COLO668 (cell line): ENCODE results near the gene ATF3.
A peak's percentile ranks its signal among the peaks of the same experiment; 100 is the strongest.

Source experiments
- DNase-seq: peaks from one replicate; lab custom pipeline; 2025; ENCODE audit not compliant: unreplicated experiment; lab: John Stamatoyannopoulos, UW

Gene ATF3

DNA sequence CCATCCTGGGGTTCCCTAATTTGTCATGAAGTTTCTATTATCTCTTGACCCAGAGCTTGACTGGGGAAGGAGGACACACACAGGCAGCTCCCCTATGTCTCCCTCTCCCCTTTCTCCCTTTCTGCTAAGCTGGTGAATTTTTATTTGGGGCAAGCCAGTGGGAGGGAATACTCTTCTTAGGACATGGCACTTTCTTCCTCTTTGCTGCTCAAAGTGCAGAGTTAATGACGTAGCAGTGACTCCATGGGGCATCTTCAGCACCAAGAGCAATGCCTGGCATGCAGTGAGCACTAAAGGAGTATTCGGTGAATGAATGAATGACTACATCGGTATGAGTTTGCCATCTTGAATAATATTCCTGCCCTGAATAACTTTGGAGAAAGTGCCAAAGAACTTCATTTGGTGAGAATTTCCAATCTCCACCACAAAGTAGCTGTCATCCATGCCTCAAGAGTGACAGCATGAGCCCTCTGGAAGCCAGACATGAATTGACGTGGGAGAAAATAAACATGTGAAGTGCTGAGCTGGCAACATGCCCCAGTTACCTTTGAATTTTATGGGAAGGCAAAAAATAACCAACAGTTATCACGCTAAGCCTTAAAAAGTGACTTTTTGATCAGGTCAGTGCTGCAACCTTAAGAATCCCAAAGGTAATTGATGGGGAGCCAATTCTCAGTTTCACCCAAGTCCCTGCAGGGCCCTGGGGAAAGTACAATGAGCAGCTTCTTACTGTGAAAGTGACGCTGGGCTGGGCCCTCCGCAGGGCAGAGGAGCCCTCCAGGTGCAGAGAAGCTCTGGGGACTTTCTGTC, 22.1 kb upstream of the ATF3 start:
- DNase-seq = no peak

DNA sequence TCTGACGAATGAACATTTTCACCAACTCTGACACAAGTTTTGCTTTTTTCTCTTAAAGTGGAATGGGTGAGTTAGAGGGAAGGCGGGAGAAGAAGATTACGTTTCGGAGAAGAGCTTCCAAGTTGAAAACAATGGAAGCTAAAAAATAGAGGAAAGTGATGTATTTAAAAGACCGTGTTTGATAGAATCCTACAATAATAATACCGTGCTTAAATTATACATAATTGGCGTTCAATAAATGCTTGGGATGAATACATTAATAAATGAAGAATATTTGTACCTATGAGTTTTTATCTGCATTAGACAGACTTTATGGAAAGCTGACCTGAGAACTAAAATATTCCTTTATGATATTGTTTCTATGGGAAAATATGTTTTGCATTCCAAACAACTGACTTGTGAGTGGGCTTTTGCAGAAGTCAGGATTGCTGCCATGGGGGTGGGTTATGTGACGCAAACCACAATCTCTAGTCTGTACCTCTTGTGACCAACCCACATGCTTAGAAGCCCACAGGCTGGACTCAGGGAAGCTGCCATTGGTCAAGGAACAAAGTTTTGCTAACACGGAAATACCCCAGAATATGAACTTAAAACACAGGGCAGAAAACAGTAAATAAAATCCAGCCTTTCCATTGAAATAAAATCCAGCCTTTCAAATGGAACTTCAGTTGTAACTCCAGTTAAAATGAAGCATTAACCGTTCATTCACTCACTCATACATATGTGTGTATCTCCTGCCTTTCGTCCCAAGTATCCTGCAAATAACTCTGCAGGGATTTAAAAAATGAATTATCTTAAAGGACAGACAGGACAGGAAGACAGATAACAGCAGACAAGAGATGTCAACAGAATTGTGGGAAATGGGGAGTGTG, 21.3 kb upstream of the ATF3 start:
- no peak for DNase-seq

DNA sequence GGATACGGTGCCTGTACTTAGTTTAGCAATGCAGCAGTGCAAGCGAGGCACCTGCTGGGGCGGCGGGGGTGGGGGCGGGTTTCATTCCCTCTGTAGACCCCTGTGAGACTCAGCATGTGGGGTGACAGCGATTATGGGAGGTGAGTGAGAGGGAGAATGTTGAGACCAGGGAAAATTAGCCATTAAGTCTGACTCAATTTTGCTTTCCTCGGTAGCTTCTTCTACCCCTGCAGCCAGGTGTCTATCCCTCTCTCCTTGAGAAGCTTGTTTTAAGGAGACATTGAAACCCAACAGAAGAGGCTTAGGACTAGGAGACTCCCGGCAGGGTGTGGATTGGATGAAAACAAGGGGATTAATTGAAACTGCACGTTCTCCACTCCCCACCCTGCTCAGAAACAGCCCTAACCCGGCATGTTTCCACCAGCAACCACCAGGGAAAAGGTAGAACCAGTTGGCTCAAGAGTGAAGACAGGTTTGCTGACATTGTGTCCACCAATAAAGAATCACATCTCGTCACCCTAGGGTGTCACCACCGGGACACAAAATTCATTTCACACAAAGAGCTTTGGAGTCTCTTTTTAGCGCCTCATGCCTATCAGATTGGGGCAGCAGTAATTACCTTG, 20.6 kb upstream of the ATF3 start:
- no peak for DNase-seq

DNA sequence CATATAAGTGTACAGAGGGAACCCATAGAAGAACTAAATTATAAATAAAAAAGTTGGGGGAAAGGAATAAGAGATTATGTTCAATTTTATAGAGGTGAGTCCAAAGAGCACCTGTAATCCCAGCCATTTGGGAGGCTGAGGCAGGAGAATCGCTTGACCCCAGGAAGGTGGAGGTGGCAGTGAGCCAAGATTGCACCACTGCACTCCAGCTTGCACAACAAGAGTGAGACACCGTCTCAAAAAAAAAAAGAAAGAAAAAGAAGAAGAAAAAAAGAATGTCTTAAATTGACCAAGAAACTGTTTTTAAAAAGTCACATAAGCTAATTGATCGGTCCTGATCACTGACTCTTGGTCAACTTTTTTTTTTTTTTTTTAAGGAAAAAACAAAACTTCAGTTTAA, 19.1 kb upstream of the ATF3 start:
- no peak for DNase-seq

DNA sequence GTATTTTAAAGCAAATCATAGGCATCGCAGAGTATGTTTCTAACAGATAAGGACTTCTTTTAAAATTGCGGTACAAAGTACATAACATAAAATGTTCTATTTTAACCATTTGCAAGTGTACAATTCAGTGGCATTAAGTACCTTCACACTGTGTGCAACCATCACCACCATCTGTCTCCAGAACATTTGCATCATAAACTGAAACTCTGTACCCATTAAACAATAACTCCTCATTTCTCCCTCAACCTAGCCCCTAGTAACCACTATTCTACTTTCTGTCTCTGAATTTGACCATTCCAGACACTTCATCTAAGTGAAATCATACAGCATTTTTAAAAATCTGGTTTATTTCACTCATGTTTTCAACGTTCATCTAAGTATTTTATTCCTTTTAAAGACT, 16.6 kb upstream of the ATF3 start:
- DNase-seq = no peak

DNA sequence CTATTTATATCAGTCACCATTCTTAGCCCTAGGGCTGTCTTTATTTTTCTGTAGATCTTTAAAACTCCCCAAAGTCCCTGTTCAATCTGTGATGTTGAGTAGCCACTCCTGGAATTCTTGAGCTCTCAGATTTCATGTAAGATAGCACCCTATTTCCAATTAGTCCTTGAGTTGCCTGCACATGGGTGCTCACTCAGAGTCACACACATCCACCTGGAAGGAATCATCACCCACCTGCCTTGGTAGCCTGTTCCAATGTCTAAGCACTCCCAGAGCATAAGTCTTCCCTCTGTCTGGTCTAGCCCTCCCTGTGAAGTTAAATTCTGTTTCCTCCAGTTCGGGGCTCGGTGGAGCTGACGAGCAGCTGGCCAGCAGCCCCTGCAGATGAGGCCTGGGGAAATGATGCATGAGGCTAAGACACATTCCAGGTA, 14.7 kb upstream of the ATF3 start:
- DNase-seq = no peak

DNA sequence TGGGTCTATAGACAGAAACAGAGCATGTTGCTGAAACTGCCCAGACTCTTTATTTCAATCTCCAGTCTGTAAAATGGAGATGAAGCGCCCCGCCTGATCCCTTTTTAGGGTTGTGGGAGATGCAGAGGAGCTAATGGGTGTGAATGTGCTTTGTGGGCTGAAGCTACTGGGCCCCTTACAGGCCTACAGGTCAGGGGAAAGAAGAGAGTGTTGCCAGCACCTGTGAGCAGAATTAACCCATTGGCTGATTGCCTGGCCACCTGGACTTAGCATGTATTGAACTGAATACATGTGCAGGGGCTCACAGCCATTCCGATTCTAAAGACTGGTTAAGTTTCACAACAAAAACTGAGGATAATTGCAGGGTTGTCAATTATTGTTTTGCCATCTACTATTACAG, 13.9 kb upstream of the ATF3 start:
- DNase-seq = no peak

DNA sequence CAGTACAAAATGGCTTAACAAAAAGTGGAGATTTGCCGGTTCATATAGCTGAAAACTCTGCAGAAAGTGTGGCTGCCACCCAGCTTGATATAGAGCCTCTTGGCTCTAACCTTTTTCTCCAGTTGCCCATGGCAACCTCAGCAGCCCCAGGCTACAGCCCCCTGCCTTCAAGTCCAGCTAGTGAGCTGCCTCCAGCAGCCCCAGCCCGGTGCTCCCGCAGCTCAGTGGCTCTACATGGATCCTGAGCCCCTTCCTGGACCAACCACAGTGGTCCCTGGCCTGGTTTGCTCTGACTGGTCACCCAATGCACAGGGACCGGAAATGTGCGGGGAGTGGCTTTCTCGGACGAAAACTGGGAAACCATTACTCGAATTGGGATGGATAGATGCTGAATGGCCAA, 13.3 kb upstream of the ATF3 start:
- DNase-seq = no peak

DNA sequence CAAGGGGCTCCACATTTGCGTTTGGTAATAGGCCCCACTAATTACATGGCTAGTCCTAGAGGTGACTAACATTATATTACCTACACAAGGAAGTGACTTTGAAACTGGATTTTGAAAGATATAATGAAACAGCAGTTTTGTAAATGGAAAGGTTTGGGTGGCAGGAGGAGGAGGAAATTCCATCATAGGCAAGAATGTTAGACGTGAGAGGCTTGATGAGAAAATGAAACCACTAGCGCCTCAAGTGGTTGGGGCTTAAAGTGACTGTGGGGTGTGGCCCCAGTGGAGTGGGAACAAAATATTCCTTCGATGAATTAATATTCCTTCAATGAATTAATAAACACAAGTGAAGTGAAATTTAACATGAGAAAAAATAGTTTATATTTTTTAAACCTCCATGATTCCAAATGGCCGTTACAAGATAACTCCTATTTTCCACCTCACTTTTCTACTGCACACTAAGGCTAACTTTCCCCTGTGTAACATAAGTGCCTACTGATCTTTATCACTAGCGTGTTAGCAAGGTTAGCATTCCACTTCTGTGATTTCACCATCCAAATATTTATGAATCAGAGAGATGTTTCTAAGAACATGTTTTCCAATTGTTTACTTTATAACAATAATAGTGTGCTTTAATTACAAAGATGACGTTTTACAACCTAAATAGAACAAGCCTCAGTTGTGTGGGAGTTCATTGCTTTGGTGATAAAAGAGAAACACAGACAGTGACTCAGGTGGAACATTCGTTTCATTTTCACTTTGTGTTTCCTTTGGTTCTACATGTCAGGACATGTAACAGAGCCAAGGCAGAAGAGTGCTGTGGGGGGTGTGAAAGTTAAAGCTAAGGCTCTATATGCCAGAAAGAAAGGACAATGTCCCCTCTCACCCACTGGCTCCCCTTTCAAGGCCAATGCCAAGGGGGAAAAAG, 12.5 kb upstream of the ATF3 start:
- DNase-seq = no peak

DNA sequence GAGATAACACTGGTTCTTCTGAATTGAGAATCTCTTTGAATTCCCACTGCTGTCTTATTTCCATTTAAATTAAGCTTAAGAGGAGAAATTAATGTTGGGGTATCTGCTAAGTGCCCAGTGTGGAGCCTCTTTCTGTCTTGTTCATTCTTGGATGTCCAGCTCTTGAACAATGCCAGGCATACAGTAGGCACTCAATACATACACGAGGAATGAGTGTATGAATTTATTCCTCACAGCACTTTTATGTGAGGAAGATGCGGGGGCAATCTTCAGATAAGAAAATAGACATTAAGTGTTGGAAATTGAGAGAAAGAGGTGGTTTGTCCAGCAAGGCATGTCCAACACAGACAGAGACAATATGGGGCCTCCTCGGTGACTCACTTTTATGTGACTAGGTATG, 11.8 kb upstream of the ATF3 start:
- DNase-seq = no peak

DNA sequence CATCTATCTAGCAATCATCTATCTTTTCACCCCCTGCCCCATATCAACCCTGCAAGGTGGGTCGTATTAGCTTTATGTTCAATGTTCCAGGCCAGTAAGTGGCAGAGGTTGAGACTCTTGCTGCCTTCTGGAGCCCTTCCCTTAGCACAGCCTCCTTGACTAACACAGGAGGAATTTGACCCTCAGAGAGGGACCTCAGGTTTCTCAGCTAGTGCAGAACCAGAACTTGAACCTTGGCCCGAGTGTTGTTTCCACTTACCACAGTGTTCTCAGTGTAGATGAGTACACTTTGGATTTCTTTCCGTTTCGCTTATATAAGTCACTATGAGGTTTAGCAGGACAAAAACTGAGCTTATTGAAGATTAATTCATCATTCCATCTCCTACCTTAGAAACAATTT, 11.1 kb upstream of the ATF3 start:
- DNase-seq = no peak

DNA sequence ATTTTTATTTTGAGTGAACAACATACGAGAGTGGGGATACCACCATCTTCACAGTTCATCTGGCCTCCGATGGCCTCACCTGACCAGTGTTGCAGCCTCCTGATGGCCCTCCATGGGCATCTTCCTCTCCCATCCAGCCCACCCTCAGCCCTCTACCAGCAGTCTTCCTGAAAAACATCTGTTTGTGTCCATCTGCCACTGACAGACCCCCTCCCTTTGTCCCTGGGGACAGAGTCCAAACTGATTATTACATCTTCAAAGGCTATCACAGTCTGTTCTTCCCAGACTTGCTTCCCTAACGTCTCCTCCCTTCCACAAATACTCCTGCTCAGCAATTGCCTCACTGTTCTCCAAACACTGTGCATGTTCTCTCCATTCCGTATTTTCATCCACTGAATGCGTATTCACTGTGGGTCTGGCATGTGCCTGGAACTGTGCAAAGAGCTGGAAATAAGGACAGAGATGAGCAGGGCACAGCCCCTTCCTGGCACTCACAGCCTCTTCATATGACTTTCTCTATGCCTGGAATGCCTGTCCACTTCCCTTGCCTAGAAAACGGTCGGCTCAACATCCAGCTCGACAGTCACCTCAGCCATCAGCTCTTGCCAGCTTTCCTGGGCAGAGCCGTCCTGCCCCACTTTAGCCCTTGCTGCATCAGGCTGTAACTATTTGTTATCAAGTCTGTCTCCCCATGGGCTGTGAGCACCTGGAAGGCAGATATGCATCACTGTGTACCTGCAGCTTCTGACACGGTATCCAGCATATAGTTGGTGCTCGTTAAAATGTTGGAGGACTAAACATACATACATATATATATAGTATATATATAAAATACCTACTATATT, 8.3 kb upstream of the ATF3 start:
- no peak for DNase-seq

DNA sequence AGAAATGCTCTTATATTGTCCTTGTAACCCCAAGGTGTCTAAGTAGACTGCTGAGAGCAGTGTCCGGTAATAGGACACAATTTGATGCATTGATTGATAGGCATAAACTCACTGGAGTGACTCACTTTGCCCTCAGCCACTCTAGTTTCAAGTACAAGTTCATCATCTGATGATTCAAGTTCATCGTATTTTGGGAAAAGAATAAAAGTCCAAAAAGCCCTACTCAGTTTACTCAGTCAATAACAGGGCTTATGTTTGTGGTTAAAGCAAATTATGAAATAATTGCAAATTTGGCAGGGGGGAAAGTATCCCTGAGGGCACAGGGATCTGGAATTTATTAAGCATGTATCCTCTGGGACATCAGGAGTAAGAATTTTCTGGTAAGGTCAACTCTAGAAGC, 7.6 kb upstream of the ATF3 start:
- DNase-seq = no peak

DNA sequence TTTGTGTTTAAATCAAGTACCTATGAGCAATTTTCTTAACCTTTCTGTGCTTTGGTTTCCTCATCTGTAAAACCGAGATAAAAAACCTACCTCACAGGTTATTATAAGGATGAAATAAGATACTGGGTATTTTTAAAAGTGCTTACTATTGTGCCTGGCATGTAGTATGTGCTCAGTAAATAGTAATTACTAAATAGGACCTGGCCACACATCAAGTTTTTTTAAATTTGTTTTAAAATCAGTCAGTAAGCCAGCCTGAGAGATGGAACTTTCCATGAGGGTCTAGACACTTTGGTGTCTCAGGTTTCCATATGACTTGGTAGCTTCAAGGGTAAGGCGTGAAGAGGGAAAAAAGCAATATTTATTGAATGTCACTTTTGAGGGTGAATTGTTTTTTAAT, 7.0 kb upstream of the ATF3 start:
- DNase-seq = no peak

DNA sequence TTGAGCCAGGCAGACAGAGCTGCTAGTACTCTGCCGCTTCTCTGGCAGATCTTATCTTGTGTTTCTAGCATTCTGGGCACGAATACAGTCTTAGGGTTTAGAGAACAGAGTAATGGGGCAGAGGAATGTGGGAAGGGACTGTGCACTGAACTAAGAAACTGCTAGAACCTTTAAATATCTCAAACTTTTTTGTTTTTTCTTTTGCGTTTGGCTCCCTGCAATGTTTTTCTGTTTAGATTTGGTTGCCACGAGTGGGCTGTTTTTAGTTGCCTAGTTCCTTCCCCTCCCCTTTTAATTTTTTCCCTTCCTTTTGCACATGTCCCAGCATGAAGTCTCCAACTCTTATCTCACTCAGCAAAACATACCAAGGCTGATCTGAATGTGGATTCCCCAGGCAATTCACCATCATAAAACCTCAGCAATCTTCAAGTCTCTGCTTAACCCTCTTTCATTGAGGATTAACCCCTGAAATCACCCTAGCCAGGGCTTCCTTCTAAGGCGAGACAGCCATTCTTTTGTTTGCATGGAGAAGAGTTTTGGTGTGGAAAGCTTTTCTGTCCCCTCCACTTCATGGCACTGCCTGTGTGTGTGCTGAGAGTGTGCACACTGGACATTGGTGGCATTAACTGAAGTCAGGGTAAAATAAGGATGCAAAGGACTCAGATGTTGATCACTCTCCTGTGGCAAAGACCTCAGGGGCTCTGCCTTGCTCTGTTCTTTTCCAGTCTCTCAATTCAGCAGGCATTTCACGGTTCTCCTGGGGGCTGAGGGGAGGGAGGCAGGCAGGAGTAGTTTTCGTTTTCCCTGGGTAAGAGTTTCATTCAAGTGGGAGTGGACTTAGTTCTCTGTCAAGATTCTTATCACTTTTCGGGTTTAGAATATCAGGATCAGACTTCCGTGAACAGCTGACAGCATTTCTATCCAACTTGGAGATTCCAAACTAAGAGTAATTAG, 2.8 kb upstream of the ATF3 start:
- no peak for DNase-seq

DNA sequence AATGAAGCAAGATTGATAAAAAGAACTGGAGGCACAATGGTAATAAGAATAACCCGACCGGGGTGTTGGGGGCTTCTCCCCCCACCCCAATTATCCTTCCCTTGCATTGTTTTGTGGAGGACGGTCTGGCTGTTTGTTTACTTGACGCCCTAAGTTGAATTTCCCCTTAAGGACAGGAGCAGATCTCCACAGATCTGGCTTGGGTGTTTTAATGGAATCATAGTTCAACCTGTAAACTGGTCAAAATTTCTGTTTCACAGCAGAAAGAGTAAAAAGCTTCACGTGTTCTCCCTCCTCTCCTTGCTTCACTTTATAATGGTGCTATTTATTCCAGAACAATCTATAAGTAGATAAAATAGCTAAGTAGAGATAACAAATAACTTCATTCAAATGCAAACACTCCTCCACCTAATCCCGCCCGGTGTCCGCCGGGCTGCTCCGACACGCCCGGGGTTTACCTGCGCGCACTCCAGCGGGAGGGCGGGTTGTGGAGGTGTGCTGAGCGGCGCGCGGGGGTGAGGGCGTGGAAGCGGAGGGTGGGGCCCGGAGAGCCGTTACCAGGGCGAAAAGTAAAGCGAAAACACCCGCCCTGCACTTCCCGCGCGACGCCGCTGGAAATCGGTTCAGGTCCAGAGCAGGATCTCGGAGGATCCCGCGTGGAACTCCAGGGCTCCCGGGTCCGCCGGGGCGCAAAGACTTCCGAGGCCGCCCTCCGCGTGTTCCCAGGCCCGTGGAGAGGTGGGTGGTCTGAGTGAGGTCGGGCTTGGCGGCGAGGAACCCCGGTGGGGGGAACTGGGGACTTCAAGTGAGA, 2.0 kb upstream of the ATF3 start:
- peak; percentile 95 for DNase-seq

DNA sequence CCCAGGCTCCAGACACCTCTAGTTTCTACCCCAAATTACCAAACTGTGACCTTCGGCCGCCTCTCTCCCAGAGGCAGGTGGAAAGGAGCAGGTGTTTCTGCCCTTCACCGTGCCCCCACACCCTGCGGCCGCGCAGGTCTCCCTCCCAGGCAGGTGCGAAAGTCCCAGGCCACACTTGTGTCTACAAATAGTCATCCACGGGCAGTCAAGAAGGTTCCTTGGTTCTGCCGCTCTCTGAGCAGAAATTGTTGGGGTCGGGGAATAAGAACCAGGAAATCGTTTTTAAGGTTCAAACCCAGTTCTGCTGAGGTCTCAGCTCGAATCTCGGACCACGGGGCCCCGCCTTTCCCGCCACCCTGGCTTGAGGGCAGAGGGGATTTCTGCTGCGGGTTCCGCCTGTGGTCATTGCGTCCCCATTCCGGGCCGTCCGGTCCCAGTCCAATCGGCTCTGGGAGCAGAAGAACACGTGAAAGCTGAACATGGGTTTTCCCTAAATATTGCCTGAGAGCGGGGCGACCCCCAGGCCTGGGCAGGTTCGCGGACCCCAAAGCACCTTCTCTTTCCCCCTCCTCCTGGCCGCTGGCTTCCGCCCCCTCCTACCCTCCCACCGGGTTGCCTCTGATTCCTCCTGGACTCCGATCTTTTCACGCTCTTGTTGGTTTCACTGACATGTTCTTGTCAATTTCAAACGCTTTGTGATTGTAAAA, 1.2 kb upstream of the ATF3 start:
- DNase-seq = peak; percentile 84
